Stimulated activated CD8-positive, alpha-beta memory T cell treated with anti-CD3 and anti-CD28 coated beads, Interleukin-4, amount 100 ng/mL, for 24 hours (primary cell): Measurements from ENCODE around the gene DENND2A.

ENCODE experiments used
- DNase-seq: peaks from one replicate; pipeline ENCODE4 v3.0.0-alpha.2; 2020; ENCODE audit warnings: low read depth

DENND2A gene

DNA sequence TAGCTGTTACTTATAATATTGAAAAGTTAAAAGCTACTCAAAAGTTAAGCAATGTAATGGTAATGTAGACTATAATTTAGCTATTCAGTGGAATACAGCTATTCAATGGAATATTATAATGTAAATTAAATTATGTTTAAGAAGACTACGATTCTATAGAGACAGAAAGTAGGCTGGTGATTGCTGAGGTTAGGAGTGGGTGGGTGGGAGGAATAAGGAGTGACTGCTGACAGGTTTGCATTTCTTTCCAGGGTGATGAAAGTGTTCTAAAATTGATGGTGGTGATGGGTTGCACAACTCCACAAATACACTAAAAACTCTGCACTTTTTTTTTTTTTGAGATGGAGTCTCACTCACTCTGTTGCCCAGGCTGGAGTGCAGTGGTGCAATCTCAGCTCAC is 21.4 kb downstream of the DENND2A start:
- no peak for DNase-seq

DNA sequence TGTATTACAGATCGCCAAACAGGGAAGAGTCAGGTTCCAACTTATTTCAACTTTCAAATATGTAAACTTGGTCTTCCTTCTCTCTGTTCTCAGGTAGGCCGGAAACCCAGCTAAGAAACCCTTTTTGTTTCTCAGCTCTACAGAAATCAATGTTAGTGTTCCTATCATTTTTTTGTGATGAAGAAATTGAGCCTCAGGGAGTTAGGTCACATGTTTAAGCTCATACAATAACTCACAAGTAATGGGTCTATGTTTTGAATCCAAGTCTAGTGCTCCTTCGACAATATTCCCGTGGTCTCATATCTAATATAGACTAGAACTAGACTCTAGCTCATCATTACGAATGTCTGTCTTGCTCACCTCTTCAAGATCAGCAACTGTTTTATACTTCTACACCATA is 22.3 kb downstream of the DENND2A start:
- DNase-seq, result no peak

DNA sequence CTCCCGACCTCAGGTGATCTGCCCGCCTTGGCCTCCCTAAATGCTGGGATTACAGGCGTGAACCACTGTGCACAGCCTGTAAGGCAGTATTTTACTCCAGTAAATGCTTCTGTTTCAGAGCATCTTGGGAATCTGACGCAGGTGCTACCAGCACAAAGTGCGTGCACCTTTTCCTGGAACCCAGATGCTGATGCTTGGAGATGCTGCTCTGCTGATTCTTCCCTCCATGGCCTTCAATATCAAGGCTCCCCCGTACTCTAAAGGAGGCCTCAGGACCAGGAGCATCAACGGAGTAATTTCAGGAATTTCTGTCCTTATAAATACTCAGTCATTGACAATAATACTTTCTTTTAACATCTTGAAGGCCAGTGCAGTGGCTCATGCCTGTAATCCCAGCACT is 23.5 kb downstream of the DENND2A start:
- no peak for DNase-seq

DNA sequence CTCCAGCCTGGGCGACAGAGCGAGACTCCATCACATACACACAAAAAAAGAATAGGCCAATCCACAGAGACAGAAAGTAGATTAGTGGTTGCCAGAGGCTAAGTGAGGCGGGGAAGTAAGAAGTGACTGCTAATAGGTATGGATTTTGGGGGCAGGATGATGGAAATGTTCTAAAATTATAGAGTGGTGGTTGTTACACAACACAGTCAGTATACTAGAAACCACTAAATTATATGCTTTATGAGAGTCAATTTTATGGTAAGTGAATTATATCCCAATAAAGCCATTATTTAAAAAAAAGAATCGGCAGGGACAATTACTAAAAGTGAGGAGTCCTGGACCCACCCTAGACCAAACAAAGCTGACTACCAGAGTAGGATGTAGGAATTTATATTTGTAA is 24.3 kb downstream of the DENND2A start:
- no peak for DNase-seq

DNA sequence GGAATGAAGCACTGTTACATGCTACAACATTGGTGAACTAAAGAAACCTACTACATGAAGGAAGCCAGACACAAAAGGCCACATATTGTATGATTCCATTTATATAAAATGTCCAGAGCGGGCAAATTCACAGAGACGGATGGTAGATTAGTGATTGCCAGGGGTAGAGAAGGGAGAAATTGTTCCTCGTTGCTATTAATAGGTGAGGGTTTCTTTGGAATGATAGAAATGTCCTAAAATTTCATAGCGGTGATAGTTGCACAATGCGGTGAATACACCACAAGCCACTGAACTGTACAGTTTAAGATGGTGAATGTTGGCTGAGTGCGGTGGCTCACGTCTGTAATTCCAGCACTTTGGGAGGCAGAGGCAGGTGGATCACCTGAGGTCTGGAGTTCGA is 29.0 kb downstream of the DENND2A start:
- DNase-seq, result no peak

DNA sequence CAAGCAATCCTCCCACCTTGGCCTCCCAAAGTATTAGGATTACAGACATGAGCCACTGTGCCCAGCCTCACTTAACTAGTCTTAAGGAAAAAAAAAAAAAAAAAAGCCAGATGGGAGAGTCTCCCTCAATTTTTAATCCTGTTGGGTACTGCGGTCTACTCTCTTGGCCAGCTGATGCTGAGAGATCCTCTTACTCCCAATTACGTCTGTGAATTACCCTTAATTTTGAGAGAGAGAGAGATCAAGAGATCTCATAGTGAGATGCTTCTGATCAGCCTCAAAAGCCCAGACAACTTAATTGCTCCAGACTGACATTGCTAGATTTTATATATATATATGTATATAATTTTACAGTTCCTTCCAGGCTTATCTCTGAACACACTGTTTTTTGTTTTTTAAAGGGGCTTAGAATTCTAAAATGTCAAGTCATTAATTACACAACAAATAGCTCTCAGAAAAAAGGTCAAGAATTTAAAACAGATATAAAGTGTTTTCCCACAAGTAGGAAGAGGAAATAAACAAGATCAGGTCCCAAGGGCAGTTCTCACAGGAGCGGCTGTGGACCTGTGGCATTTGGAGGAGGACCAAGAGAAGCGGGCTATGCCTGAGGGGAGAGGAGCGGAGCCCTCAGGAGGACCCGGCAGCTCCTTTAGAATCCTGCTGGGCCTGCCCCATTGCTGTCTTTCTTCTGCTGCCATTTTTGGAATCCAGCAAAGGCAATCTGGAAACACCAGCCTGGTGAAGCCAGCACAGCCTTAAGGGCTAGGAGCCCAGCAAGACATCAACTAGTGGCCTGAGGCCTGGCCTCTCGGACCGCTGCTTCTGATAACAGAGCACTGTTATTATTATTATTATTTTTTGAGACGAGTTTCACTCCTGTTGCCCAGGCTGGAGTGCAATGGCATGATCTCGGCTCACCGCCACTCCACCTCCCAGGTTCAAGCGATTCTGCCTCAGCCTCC is 30.1 kb downstream of the DENND2A start:
- no peak for DNase-seq

DNA sequence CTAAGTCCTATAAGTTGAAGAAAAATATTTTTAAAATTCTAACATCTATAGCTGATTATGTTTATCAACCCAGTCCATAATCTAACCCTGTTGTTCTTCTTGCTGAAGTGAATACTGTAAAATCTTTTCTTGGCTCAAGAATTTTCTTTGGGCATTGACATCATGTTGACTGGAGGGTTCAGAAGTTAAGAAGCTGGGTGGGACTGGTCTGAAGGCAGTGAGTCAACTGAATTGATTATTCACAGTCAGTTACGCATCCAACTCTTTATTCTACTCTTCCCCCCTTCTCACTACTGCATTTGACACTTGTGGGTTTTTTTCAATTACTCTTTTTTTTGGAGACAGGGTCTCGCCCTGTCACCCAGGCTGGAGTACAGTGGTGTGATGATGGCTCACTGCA is 31.0 kb downstream of the DENND2A start:
- no peak for DNase-seq

DNA sequence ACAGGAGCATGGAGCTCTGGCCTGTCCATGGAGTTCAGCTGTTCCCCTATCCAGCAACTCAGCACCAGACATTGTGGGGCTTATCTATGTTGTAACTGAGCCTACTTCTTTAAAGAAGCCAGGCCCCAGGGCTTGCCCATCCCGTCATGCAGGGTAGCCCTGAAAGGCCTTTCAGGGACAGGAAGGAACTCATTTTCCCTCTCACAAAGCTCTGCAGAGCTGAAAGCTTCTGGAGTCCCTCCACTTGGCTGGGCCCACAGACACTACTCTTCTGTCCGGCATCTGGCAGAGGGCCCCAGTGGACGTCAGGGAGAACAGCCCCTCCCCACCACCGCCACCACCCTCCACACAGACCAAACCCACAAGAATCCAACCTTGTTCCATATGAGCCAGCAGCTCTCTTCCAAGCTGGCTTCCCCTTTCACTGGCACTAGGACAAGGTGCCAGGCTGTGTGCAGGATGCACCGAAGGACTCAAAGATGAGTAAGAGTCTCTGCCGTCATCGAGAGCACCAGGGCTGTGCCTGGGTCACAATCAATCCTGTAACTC is 33.1 kb downstream of the DENND2A start:
- no peak for DNase-seq

DNA sequence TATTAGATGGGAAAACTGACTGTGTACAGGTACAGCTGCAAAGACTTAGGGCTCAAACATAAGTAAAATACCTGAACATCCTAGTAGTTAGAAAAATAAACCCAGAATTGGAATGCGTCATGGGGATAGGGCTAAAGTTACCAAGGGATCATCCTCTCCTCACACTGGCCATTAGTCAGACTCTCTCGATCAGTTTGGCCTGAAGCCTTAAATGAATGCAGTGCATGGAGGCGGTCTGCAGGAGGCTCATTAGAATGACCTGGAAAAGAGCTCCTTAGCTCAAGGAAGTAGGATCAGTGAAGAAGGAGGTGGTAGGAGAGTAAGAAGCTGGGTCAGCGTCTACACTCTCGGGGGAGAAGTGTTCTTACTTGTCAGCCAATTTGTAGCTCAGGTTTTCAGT is 35.3 kb downstream of the DENND2A start:
- no peak for DNase-seq

DNA sequence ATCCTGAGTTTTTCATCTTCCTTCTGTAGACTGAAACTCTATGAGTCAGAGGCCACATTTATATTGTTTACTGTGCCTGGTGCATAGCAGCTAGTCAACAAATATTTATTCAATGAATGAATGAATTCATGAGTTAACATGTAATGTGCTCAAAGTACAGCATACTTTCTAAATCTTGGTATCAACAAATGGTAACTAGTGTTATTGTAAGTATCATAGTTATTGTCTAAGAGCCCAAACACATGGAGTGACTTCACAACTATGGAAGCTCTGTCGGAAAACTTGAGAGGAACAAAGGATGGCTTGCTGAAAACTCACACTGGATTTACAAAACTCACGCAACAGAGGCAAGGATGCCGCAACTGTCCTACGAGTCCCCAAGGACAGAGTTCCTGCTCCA is 35.9 kb downstream of the DENND2A start:
- DNase-seq, result no peak

DNA sequence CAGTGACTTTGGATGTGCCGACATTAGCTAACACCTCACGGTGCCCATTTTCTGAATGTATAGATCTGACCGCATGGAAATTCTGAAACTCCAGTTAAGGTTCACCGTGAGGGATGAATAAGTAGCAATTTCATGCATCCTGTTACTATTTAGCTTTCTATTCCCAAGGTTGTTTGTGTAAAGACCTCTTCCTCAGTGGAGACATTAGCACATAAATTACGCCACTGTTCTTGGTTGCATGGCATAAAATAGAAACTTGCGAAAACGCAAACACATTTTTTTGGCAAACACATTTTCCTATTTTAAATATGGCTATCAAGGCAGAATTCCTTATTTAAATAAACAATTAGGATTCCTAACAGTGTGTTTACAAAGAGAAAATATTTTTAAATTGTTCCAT is 36.5 kb downstream of the DENND2A start:
- DNase-seq, result no peak

DNA sequence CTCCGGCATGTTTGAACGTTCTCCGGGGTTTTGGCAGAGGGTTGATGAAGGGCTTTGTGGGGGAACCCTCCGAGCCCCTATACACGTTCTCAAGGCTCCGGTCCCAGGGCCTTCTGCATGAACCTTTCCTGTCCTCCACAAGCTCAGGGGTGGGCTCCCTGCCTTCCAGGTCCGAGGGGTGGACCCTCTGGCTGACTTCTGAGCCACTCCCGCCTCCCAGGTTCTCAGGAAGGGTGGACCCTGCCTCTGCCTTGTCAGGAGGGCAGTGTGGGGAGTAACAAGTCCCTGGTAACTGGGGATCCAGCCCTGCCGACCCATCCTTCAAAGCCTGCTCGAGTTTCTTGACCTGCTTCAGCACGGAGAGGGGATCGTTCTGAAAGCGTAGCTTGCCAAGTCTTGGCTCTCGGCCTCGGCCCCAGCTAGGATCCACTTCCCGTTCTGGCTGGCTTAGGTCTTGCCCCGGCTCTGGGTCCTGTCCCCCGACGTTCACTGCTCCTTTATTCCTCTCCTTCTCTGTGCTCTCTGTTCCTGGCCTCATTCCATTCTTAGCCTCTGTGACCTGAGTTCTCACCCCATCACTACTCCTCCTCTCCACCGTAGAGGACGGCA is 38.9 kb downstream of the DENND2A start:
- DNase-seq, result no peak

DNA sequence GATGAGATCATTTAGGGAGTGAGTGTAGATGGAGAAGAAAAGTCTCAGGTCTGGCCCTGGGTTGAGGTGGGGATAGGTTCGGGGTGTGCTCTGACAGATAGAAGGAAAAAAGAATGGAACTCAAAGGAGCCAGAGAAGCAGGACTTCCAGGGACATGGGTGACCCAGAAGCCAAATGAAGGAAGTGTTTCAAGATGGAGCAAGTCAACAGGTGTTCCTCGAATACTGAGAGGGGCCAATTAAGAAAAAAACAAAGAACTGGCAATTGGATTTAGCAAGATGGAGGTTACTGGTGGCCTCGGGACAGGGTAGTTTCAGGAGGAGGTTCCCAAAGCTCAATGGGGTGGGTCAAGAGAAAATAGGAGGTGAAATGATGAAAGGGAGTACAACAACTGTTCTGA is 40.3 kb downstream of the DENND2A start:
- no peak for DNase-seq

DNA sequence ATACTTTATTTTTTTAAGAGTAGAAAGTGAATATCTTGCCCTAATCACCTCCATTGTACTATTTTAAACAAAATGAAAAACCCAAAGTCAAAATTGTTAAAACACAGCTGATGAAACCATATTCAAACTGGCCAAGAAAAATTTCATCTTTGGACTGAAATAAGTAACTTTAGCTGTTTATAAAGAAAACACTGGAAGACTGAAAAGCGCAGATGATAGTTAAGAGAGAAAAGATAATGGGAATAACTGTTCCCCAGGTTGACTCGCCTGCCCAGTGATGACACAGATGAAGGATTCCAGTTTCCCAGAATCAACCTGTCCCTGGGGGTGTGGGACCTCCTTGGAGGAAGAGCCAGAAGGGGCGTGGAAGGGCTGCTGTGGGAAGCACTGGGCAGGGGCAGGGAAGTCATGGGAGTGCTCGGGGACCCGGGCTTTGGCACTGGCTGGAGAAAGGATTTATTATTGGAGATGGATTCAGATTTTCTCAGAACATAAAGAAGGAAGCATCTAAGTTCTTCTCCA is 43.1 kb downstream of the DENND2A start:
- DNase-seq, result no peak

DNA sequence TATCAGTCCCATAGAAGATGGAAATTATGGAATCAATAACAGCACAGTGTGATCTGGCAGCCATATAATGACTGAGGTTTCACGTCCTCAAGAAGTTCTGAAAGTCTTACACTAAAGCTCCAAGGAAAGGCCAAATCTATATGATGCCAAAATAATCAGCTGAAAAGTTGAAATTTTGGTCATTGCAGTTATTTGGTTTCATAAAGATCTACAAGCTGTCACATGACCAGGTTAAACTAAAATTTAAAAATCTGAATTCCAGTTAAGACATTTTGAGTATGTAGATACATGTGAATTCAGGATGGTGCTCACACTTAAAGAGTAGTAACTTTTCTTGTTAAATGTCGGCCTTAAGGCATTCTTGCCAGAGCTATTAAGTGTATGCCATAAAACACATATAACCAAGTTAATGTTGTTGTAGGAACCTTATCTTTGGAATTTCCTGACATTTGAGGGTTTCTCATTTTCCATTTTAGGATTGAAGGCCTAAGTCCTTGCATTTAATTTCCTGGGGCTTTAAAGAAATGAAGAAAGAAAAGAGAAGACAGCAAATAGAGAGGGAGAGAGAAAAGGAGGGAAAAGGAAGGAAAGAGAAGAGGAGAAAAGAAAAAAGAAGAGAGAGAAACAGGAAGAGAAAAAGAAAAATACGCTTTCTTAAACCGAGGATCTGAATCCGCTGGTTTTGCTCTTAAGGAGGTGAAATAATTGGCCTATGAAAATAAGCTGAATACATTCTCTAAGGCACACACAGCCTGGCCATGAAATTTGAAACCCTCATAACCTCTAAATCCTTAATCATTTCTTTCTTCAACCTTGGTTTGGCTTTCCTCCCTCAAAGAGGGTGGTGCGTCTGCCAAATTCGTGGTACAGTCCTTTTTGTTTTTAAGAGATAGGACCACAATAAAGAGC is 43.8 kb downstream of the DENND2A start:
- no peak for DNase-seq

DNA sequence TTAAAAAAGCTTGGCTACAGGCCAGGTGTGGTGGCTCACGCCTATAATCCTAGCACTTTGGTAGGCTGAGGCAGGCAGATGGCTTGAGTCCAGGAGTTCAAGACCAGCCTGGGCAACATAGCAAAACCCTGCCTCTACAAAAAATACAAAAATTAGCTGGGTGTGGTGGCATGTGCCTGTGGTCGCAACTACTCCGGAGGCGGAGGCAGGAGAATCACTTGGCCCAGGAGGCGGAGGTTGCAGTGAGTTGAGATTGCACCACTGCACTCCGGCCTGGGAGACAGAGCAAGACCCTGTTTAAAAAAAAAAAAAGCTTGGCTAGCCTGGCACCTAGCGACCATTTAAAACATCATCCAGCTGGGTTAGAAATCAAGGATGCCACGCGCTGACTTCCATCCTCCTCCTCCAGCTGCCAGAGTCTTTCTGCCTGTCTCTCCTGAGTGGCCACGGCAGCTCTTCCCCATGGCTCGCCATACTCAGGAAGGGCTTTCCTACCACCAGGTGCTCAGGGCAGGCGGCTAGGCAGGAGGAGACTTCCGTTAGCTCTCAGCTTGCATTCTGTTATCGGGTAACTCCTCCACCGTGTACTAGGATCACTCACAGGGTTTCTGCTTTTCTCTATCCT is 45.0 kb downstream of the DENND2A start:
- DNase-seq, result no peak

DNA sequence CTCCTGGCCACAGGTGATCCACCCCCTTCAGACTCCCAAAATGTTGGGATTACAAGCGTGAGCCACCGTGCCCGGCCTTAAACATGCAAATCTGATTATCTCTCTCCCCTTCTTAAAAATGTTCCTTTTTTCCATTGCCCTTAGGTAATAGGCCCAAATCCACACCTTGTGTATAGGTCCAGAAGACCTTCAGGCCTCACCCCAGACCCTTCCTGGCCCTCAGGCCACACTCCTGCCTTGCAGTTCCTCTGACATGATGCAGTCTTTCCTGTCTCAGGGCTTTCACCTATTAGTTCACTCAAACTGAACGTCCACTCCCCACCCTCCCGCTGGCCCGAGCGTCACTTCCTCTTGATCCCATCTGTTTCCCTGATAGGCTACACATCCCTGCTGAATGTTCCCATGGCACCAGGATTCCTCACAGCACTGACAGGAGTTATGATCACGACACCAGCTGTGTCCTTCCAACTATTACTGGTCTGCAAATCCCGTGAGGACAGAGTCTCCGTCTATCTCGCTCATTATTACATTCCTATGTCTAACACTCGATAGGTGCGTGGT is 46.4 kb downstream of the DENND2A start:
- no peak for DNase-seq

DNA sequence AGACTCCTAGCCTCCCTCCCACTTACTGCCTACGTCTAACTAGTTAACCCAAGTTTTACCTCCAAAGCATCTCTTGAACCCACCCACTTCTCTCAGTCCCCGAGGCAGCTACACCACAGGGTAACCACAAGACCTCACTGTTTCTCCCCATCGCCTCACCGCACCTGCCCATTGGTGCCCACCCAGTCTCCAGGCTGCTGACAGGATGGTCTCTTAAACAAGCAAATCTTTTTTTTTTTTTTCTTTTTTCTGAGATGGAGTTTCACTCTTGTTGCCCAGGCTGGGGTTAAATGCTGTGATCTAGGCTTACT is 47.0 kb downstream of the DENND2A start:
- no peak for DNase-seq

DNA sequence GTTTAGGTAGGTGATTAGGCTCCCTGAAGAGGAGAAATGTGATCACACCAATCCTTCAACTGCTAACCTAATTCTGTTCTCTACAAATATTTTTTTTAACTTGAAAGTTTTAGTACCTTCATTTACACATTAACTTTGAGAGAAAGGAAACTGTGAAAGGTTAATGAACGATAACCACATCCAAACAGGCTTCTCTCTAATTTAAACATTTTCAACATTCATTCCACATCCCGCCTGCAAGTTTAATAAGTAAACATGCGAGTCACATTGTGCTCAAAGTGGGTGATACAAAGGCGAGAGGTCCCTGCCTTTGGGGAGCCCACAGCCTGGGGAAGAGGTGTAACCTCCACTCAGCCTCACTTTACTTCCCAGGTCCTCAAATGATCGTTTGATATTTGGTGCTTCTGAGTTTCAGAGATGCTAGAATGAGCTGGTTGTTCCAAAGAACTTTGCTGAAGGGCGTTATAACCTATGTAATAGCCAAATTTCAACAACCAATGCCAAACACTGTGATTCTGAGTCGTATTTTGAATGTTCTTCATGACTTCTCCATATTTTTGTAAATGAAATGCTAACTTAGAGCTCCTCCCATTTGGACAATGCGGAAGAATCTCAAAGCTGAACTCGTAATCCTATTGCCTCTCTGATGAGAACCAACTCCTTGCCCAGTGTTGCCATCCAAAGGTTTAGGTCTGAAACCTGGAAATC is 47.5 kb downstream of the DENND2A start:
- DNase-seq, result no peak

DNA sequence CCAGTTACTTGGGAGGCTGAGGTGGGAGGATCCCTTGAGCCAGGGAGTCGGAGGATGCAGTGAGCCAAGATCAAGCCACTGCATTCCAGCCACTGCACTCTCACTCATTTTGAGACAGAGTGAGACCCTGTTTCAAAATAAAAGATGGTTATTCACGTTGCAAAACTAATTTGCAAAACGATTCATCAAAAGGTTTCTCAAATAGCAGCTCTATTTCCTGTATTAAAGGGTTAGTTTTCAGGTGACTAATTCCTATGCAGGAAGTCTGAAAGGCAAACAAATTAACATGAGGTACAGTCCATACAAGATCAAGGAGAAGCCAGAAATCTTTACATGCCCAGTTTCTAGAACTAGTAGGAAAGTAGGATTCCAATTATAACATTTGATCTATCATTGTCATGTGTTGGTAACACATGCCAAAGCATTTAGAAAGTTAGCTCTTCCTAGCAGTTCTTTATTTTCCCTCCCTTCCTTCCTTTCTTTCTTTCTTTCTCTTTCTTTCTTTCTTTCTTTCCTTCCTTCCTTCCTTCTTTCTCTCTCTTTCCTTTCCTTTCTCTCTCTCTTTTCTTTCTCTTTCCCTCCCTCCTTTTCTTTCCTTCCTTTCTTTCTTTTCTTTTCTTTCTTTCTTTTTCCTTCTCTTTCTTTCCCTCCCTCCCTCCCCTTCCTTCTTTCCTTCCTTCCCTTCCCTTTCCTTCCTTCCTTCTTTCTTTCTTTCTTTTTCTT is 49.3 kb downstream of the DENND2A start:
- DNase-seq, result no peak
